ENCODE data around the gene UBE2A. TPM values are rescaled to one million over a fixed set of nuclear protein-coding genes. Genes with fewer than 3 reads are reported as not detected.
A peak's percentile ranks its signal among the peaks of the same experiment; 100 is the strongest.

Gene UBE2A
- total and polyA plus RNA-seq, 2 donors (not counting 1 experiment from before 2014, with no cell fraction given), result 28.4 to 106 TPM

GRCh38 chrX:119573222-119573621 is 1.1 kb upstream of the UBE2A start:
- TF ChIP-seq CTCF (conservative IDR thresholded peaks at IDR 0.05 in 1 of 2, IDR thresholded peaks at IDR 0.05 in 1 of 2; ENCODE audit: low read depth in 1 of 2, low read length in 2 of 2), result no peak
- no peak for TF ChIP-seq EZH2 (IDR thresholded peaks at IDR 0.05; ENCODE audit: low read length, missing control alignments)
- no peak for DNase-seq (ENCODE audit: low read depth in 2 of 2)
- Histone ChIP-seq H3K27ac (ENCODE audit: insufficient read depth, low read length) (no peak overlapping the region), H3K4me2 (ENCODE audit: extremely low read depth, insufficient read depth, low read length) (peak overlapping the region; percentile 78), H3K9me3 (ENCODE audit: control insufficient read depth, insufficient read depth, low read depth, low read length) (no peaks in the 10 kb centered on the region), H3K9ac (ENCODE audit: insufficient read depth, low read length) (no peak overlapping the region), H4K20me1 (ENCODE audit: control insufficient read depth, extremely low read depth, insufficient read depth, low read length) (no peaks in the 10 kb centered on the region), H2AFZ (ENCODE audit: low read length) (no peak overlapping the region), H3K4me3 (replicated peaks in 1 of 4; ENCODE audit: control extremely low read depth in 1 of 4, insufficient read depth in 1 of 4, low read depth in 3 of 4, low read length in 4 of 4) (peak overlapping the region in 3 of 4 experiments; percentile 61 to 72 (median 65)), H3K79me2 (ENCODE audit: control insufficient read depth, insufficient read depth, low read length) (peaks cover 12% of the 10 kb centered on the region), H3K4me1 (ENCODE audit: control insufficient read depth, extremely low read depth, insufficient read depth, low read length) (no peaks in the 10 kb centered on the region), H3K36me3 (ENCODE audit: control insufficient read depth, insufficient read depth, low read length) (no peaks in the 10 kb centered on the region), H3K27me3 (ENCODE audit: control insufficient read depth, insufficient read depth, low read length) (no peaks in the 10 kb centered on the region)

GRCh38 chrX:119573840-119574393 is 446 bp upstream of the UBE2A start:
- no peaks in the 10 kb centered on the region for H3K36me3 ChIP-seq (ENCODE audit: control insufficient read depth, insufficient read depth, low read length)
- TF ChIP-seq EZH2 (IDR thresholded peaks at IDR 0.05; ENCODE audit: low read length, missing control alignments), result no peak
- no peak for TF ChIP-seq CTCF (conservative IDR thresholded peaks at IDR 0.05 in 1 of 2, IDR thresholded peaks at IDR 0.05 in 1 of 2; ENCODE audit: low read depth in 1 of 2, low read length in 2 of 2)
- H4K20me1 ChIP-seq (ENCODE audit: control insufficient read depth, extremely low read depth, insufficient read depth, low read length), result no peaks in the 10 kb centered on the region
- no peaks in the 10 kb centered on the region for H3K4me1 ChIP-seq (ENCODE audit: control insufficient read depth, extremely low read depth, insufficient read depth, low read length)
- peak overlapping the region; percentile 76 for H3K9ac ChIP-seq (ENCODE audit: insufficient read depth, low read length)
- peak overlapping the region; percentile 55 for H2AFZ ChIP-seq (ENCODE audit: low read length)
- peak in 1 of 2 donors; percentile 55 for DNase-seq (ENCODE audit: low read depth in 2 of 2)
- peak overlapping the region; percentile 69 for H3K27ac ChIP-seq (ENCODE audit: insufficient read depth, low read length)
- H3K9me3 ChIP-seq (ENCODE audit: control insufficient read depth, insufficient read depth, low read depth, low read length), result no peaks in the 10 kb centered on the region
- no peaks in the 10 kb centered on the region for H3K27me3 ChIP-seq (ENCODE audit: control insufficient read depth, insufficient read depth, low read length)
- peak overlapping the region; percentile 61 to 72 (median 68) for H3K4me3 ChIP-seq (replicated peaks in 1 of 4; ENCODE audit: control extremely low read depth in 1 of 4, insufficient read depth in 1 of 4, low read depth in 3 of 4, low read length in 4 of 4)
- H3K79me2 ChIP-seq (ENCODE audit: control insufficient read depth, insufficient read depth, low read length), result peaks cover 12% of the 10 kb centered on the region
- peak overlapping the region; percentile 78 for H3K4me2 ChIP-seq (ENCODE audit: extremely low read depth, insufficient read depth, low read length)

- Histone ChIP-seq H3K9ac (ENCODE audit: insufficient read depth, low read length) (no peak overlapping the region), H3K4me1 (ENCODE audit: control insufficient read depth, extremely low read depth, insufficient read depth, low read length) (no peaks in the 10 kb centered on the region), H3K9me3 (ENCODE audit: control insufficient read depth, insufficient read depth, low read depth, low read length) (no peaks in the 10 kb centered on the region), H3K27me3 (ENCODE audit: control insufficient read depth, insufficient read depth, low read length) (no peaks in the 10 kb centered on the region), H3K79me2 (ENCODE audit: control insufficient read depth, insufficient read depth, low read length) (peaks cover 12% of the 10 kb centered on the region), H3K36me3 (ENCODE audit: control insufficient read depth, insufficient read depth, low read length) (no peaks in the 10 kb centered on the region), H3K4me3 (replicated peaks in 1 of 4; ENCODE audit: control extremely low read depth in 1 of 4, insufficient read depth in 1 of 4, low read depth in 3 of 4, low read length in 4 of 4) (no peak overlapping the region), H2AFZ (ENCODE audit: low read length) (no peak overlapping the region), H4K20me1 (ENCODE audit: control insufficient read depth, extremely low read depth, insufficient read depth, low read length) (no peaks in the 10 kb centered on the region), H3K4me2 (ENCODE audit: extremely low read depth, insufficient read depth, low read length) (no peak overlapping the region), H3K27ac (ENCODE audit: insufficient read depth, low read length) (no peak overlapping the region)
- DNase-seq (ENCODE audit: low read depth in 2 of 2), result no peak
- no peak for TF ChIP-seq EZH2 (IDR thresholded peaks at IDR 0.05; ENCODE audit: low read length, missing control alignments)
- no peak for TF ChIP-seq CTCF (conservative IDR thresholded peaks at IDR 0.05 in 1 of 2, IDR thresholded peaks at IDR 0.05 in 1 of 2; ENCODE audit: low read depth in 1 of 2, low read length in 2 of 2)
Measured at GRCh38 chrX:119579414-119579813, 5.1 kb downstream of the UBE2A start.

All from fibroblast of lung (primary cell).